Astrocyte of the hippocampus (primary cell): Measurements from ENCODE around the gene REXO1.

Source experiments
- DNase-seq: peaks from one replicate; pipeline ENCODE4 v3.0.0; 2011; ENCODE audit warnings: low read depth, low spot score

The REXO1 gene

DNA sequence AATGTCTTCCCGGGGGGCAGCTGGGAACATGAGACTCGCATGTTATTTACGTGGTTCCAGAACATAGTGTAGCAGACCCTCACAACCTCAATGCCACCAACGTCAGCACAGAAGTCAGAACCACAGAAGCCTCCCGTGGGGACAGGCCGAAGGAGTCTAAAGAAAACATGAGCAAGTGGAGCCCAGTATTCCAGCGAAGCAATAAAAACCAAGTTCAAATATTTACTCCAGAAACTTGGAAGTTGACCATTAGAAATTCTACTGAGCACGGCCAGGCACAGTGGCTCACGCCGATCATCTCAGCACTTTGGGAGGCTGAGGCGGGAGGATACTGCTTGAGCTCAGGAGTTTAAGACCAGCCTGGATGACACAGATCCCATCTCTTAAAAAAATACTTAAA, 18.3 kb downstream of the REXO1 start:
- DNase-seq: no peak

- no peak for DNase-seq
Measured at GRCh38 chr19:1828279-1829238, 19.7 kb downstream of the REXO1 start.

DNA sequence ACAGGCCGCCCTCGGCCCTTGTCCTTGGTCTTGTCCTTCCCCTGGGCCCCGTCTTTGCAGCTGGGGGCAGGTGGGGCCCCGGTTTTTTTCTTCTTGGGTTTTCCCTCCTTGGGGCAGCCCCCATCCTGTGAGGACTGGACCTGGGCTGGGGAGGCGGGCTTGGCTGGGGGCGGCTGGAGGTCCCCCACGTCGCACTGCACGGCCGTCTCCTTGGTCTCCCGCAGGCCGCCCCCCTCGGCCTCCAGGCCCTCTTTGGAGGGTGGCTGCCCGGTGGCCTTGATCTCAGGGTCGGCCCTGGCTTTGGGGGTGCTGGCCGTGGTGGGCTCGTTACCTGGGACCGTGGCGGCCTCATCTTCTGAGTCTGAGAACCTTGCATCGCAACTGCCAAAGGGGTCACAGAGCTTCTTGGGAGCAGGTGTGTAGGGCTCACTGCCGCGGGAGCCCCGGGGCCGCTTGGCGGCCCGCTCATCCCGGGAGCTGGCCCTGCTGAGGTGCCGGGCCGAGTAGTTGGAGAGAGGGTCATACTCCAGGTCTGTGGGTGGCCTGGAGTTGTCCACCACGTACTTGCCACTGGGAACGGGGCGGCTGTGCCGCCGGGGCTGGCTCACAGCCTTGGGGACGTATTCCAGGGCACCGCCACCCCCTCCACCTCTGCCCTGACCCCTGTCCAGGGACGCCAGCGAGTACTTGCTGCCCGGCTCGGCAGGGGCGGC, 20.6 kb downstream of the REXO1 start:
- DNase-seq: no peak

- DNase-seq: no peak
Measured at GRCh38 chr19:1826557-1827521, 21.4 kb downstream of the REXO1 start.

GRCh38 chr19:1825909-1826556, 22.2 kb downstream of the REXO1 start:
- peak; percentile 87 for DNase-seq

DNA sequence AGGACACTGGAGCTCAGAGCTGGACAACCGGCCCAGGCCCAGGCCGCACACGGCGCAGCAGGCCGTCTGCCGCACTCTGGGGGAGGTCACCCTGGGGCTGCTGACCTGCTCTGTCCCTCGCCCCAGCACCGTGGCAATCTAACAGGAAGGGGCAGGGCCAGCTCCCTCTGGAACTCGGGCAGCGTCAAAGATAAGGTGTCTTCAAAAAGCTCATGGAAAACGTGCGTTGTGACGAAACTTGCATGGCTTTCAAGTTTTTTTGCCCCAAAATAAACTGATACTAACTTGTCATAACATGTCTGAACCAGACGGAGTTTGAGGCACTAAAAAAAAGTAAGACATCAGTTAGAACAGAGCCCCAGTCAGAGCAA, 24.0 kb downstream of the REXO1 start:
- no peak for DNase-seq

DNA sequence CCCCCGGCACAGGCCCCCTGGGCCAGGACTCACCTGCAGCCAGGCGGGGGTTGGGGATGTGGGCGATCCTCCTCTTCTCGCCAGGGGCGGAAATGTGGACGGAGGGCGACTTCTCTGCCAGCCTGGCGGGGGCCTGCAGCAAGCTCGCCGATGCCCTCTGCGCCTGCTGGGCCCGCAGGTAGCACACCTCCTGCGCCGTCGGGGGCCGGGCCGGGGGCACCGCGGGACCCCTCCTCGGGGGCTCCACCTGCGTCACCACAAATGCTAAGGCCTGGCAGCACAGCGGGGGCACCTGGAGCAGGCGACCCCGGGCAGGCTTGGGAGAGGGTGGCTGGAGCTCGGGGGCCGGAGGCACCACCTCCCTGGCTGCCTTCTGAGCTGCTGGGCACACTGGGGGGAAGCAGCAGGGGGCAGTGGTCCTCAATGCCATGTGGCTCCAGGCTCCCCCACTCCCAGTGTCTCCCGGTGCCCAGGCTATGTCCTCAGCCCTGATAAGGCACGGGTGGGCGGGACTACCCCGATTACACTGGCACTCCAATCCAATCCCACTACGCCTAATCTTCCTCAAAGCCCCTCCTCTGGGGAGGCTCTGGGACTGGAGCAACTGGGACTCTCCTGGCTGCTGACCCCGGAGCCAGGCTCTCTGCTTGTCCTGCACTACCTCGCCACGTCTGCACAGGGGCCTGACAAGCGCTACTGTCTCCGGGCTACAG, 24.6 kb downstream of the REXO1 start:
- DNase-seq: no peak

DNA sequence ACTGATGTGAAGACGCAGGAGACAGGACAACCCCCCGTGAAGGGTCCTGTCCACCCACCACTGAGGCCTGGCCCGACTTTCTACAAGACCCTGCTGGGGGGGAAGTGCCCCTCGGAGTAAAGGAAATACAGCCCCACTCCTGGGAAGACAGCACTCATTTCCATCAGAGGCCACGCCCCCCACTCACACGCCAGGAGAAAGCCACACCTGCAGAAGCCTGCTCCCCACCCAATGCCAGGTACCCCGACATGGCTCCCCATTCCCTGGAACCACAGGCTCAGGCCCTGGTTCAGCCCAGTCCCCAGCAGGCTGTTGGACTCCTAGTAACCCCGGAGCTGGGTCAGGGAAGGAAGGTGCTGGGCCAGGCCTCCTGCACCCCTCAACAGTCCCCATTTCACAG, 25.3 kb downstream of the REXO1 start:
- DNase-seq: no peak

DNA sequence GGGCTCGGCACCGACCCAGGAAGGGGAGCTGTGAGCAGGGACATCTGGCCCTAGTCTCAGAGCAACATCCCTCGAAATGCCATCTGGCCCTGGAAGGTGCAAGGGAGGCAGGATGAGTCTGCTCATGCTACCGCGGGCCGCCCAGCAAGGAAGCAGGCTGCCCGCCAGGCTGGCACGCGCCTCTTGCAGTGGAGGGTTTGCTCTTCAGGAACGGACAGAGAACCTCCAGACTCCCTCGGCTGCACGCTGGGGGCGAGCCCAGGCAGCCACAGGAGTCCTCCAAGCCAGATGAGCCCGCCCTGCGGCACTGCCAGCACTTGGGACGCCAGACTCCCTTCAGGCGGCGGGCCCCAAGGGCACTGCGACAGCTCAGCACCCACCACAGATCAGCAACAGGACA, 26.1 kb downstream of the REXO1 start:
- no peak for DNase-seq

- DNase-seq: no peak
Measured at GRCh38 chr19:1819341-1820255, 28.7 kb downstream of the REXO1 start.

DNA sequence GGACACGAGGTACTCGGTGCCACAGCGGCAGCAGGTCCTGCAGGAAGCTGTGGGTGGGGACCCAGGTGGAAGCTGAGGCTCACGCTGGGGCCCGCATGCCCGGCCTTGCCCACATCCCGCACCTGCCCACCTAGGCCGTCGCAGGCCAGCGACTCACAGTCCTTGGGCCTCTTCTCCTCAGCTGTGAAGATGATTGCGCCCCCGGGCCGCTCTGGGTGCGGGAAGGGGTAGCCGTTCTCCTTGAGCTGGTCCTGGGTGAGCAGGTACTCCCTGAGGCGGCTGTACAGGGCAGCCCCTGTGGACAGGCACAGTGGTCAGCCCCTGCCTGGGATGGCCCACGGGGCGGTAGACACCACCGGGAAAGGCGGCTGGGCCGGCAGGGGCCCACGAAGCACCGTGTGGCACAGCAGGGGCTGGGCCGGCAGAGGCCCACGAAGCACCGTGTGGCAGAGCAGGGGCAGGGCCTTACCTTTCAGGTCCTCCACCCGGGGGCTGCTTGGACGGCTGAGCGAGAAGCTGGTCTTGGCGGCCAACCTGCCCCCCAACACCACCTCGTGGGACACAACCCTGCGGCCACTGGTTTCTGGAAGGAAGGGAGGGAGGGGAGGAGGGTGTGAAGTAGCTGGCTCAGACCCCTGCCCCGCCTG, 29.6 kb downstream of the REXO1 start:
- DNase-seq: no peak

- no peak for DNase-seq
Measured at GRCh38 chr19:1817553-1818179, 30.6 kb downstream of the REXO1 start.

DNA sequence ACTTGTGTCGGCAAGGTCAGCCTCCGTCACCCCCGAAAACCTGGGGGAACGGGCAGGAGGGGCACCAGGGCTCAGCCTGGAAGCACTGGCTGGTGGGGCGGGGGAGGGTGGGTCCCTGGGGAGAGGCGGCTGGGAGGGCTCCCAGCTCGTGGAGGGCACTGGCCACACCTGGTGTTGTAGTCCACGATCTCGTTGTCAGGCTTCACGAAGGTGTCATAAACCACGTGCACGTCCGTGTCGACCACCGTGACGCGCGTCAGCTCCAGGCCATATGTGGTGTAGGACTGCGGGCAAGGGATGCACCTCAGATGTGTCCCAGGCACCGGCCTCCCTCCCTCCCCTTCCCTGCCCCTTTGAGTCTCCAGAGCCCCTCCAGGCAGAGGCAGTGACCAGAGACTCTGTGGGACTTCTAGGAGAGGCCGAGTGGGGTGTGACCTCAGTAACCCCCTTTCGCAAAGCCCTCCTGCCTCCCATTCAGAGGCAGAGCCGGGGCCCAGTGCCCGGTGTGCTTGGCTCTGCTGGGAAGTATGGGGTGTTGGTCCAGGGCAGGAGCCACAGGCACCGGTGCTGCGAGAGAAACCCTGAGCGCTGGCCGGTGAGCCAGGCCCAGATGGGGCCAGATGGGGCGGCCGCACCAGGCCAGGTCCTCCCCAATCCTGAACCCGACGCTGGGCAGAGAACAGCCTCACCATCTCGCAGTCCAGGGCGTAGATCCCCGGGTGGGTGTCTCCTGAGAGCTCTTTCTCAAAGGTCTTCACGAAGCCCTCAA, 31.6 kb downstream of the REXO1 start:
- no peak for DNase-seq

- DNase-seq: no peak
Measured at GRCh38 chr19:1815605-1816529, 32.4 kb downstream of the REXO1 start.

GRCh38 chr19:1814833-1815604, 33.3 kb downstream of the REXO1 start:
- no peak for DNase-seq

- DNase-seq: no peak
Measured at GRCh38 chr19:1814391-1814790, 33.9 kb downstream of the REXO1 start.
